Thymus (tissue), 11 donors: ENCODE data around the gene FAM13A. TPM values are rescaled to one million over a fixed set of nuclear protein-coding genes. Genes with fewer than 3 reads are reported as not detected.
A peak's percentile ranks its signal among the peaks of the same experiment; 100 is the strongest.

ENCODE experiments used
- DNase-seq, 9 donors: peaks; one replicate each; pipeline ENCODE4 v3.0.0-alpha.2; 2013; ENCODE audit warnings: low spot score in 9 of 9, low read depth in 6 of 9, missing footprints in 1 of 9
- H3K27ac ChIP-seq, 2 donors: one replicate each; pipeline ENCODE4 v1.5.1; 2013; ENCODE audit warnings: control low read depth in 1 of 2, low read depth in 1 of 2, low read length in 1 of 2, mild to moderate bottlenecking in 1 of 2, moderate library complexity in 1 of 2
- H3K27me3 ChIP-seq, 2 donors: one replicate each; pipeline ENCODE4 v1.5.1; 2013; ENCODE audit warnings: low read length in 1 of 2; ENCODE audit not compliant: control insufficient read depth in 2 of 2, insufficient read depth in 1 of 2
- H3K36me3 ChIP-seq, 2 donors: one replicate each; pipeline ENCODE4 v1.5.1; 2013; ENCODE audit warnings: low read length in 1 of 2, mild to moderate bottlenecking in 1 of 2, moderate library complexity in 1 of 2; ENCODE audit not compliant: control insufficient read depth in 2 of 2, insufficient read depth in 2 of 2
- H3K4me1 ChIP-seq, 2 donors: one replicate each; pipeline ENCODE4 v1.5.1; 2013; ENCODE audit warnings: low read length in 2 of 2; ENCODE audit not compliant: control insufficient read depth in 2 of 2, insufficient read depth in 2 of 2
- H3K4me3 ChIP-seq, 2 donors: one replicate each; pipeline ENCODE4 v1.5.1; 2013; ENCODE audit warnings: low read length in 2 of 2, control low read depth in 1 of 2, mild to moderate bottlenecking in 1 of 2
- H3K9me3 ChIP-seq, 2 donors: one replicate each; pipeline ENCODE4 v1.5.1; 2013; ENCODE audit warnings: low read length in 1 of 2, mild to moderate bottlenecking in 1 of 2; ENCODE audit not compliant: control insufficient read depth in 2 of 2, insufficient read depth in 1 of 2
- WGBS: extraction: QIAGEN DNeasy Blood & Tissue Kit; methylation state at CpG from one replicate; pipeline ENCODE4 v1.1.7; 2013; 5-methylcytosine and 5-hydroxymethylcytosine counted together
- polyA plus RNA-seq: library from polyadenylated mRNA; stranded (reverse); fragments of 200-250 nt; gene quantifications from one replicate; pipeline ENCODE4 v1.2.3, GENCODE V29; 2013
- total RNA-seq: library from RNA; stranded (reverse); fragments of 120-200 nt; gene quantifications from one replicate; pipeline ENCODE4 v1.2.4, GENCODE V29; 2013
- donor health status: healthy.

The FAM13A gene
- total and polyA plus RNA-seq, 2 donors = 9.0 to 9.3 TPM

GRCh38 chr4:88822034-88822789, 234.8 kb downstream of the FAM13A start:
- 78% methylated on average over 4 of the region's 4 CpGs for WGBS
- Histone ChIP-seq H3K27ac (peak overlapping the region in 1 of 2 donors; percentile 99), H3K36me3 (no peaks in the 10 kb centered on the region), H3K4me3 (peak overlapping the region; percentile 65 to 72), H3K4me1 (peaks cover 0 to 12% of the 10 kb centered on the region in 2 donors), H3K27me3 (no peaks in the 10 kb centered on the region), H3K9me3 (no peaks in the 10 kb centered on the region)
- DNase-seq = no peak

GRCh38 chr4:88821522-88821921, 235.5 kb downstream of the FAM13A start:
- Histone ChIP-seq H3K36me3 (no peaks in the 10 kb centered on the region), H3K27ac (no peak overlapping the region), H3K4me3 (peak overlapping the region in 1 of 2 donors; percentile 7), H3K4me1 (peaks cover 0 to 12% of the 10 kb centered on the region in 2 donors), H3K9me3 (no peaks in the 10 kb centered on the region), H3K27me3 (no peaks in the 10 kb centered on the region)
- 47% methylated on average over 2 of the region's 2 CpGs for WGBS
- no peak for DNase-seq

GRCh38 chr4:88820698-88821415, 236.1 kb downstream of the FAM13A start:
- H3K4me1 ChIP-seq = peaks cover 0 to 12% of the 10 kb centered on the region in 2 donors
- 87% methylated on average over 10 of the region's 10 CpGs for WGBS
- no peaks in the 10 kb centered on the region for H3K27me3 ChIP-seq

GRCh38 chr4:88819818-88820697, 236.9 kb downstream of the FAM13A start:
- Histone ChIP-seq H3K4me3 (no peak overlapping the region), H3K4me1 (peaks cover 0 to 12% of the 10 kb centered on the region in 2 donors), H3K36me3 (no peaks in the 10 kb centered on the region), H3K9me3 (no peaks in the 10 kb centered on the region), H3K27ac (no peak overlapping the region), H3K27me3 (no peaks in the 10 kb centered on the region)
- no peak for DNase-seq
- WGBS = 75% methylated on average over 5 of the region's 5 CpGs

More at GRCh38 chr4:88820698-88821415, 236.1 kb downstream of the FAM13A start:
- no peaks in the 10 kb centered on the region for H3K36me3 ChIP-seq
- H3K27ac ChIP-seq = no peak overlapping the region
- no peak for DNase-seq
- H3K9me3 ChIP-seq = no peaks in the 10 kb centered on the region
- H3K4me3 ChIP-seq = no peak overlapping the region

GRCh38 chr4:88818631-88819470, 238.1 kb downstream of the FAM13A start:
- Histone ChIP-seq H3K36me3 (no peaks in the 10 kb centered on the region), H3K9me3 (no peaks in the 10 kb centered on the region), H3K4me3 (no peak overlapping the region), H3K27ac (no peak overlapping the region), H3K27me3 (no peaks in the 10 kb centered on the region), H3K4me1 (peaks cover 0 to 12% of the 10 kb centered on the region in 2 donors)
- peak in 7 of 9 donors; percentile 33 to 67 (median 50) for DNase-seq
- 46% methylated on average over 5 of the region's 5 CpGs for WGBS

GRCh38 chr4:88817740-88818139, 239.2 kb downstream of the FAM13A start:
- H3K4me1 ChIP-seq = peaks cover 0 to 7% of the 10 kb centered on the region in 2 donors
- H3K4me3 ChIP-seq = no peak overlapping the region
- no peaks in the 10 kb centered on the region for H3K36me3 ChIP-seq
- no peaks in the 10 kb centered on the region for H3K9me3 ChIP-seq
- no peak for DNase-seq
- 98% methylated on average over 2 of the region's 2 CpGs for WGBS
- no peak overlapping the region for H3K27ac ChIP-seq
- H3K27me3 ChIP-seq = no peaks in the 10 kb centered on the region

- Histone ChIP-seq H3K27ac (no peak overlapping the region), H3K4me3 (no peak overlapping the region), H3K27me3 (no peaks in the 10 kb centered on the region), H3K4me1 (peaks cover 2 to 4% of the 10 kb centered on the region in 2 donors), H3K9me3 (no peaks in the 10 kb centered on the region), H3K36me3 (no peaks in the 10 kb centered on the region)
- 69% methylated on average over 4 of the region's 4 CpGs for WGBS
- DNase-seq = no peak
These were observed 240.6 kb downstream of the FAM13A start for GRCh38 chr4:88816360-88816759.

GRCh38 chr4:88814043-88814617, 242.9 kb downstream of the FAM13A start:
- 97% methylated on average over 6 of the region's 6 CpGs for WGBS
- H3K36me3 ChIP-seq = no peaks in the 10 kb centered on the region
- no peak overlapping the region for H3K27ac ChIP-seq
- H3K4me3 ChIP-seq = no peak overlapping the region
- no peaks in the 10 kb centered on the region for H3K9me3 ChIP-seq
- peaks cover 2 to 4% of the 10 kb centered on the region in 2 donors for H3K4me1 ChIP-seq
- no peaks in the 10 kb centered on the region for H3K27me3 ChIP-seq
- no peak for DNase-seq
